GM18870 (cell line): Measurements from ENCODE around the gene ART4.
A peak's percentile ranks its signal among the peaks of the same experiment; 100 is the strongest.

Experiments used
- ATAC-seq: cut with Tn5 transposase; IDR thresholded peaks from one replicate; pipeline ENCODE4 v1.9.1; 2021; ENCODE audit warnings: moderate library complexity; ENCODE audit not compliant: unreplicated experiment

ART4 gene

GRCh38 chr12:14811486-14811885 is 31.8 kb downstream of the ART4 start:
- ATAC-seq: no peak

GRCh38 chr12:14810953-14811483 is 32.3 kb downstream of the ART4 start:
- ATAC-seq: no peak

- ATAC-seq: no peak
Measured at GRCh38 chr12:14810167-14810952, 33.0 kb downstream of the ART4 start.

GRCh38 chr12:14803830-14804160 is 39.5 kb downstream of the ART4 start:
- ATAC-seq: peak; percentile 24

- peak; percentile 100 for ATAC-seq
Measured at GRCh38 chr12:14803011-14803829, 40.1 kb downstream of the ART4 start, which contains the start of the genes C12orf60 and WBP11. Gene C12orf60, plus strand, starts transcription at chr12:14803670. Its CDS starts 19,266 bp downstream, at chr12:14822936. Gene WBP11, minus strand, starts transcription at chr12:14803478. Its CDS starts 2,095 bp downstream, at chr12:14801383.

GRCh38 chr12:14802721-14803010 is 40.7 kb downstream of the ART4 start:
- no peak for ATAC-seq

- ATAC-seq: no peak
Measured at GRCh38 chr12:14802247-14802646, 41.1 kb downstream of the ART4 start.

GRCh38 chr12:14795028-14795448 is 48.3 kb downstream of the ART4 start:
- ATAC-seq: no peak

GRCh38 chr12:14785568-14785967 is 57.8 kb downstream of the ART4 start:
- ATAC-seq: no peak

- no peak for ATAC-seq
Measured at GRCh38 chr12:14784471-14784870, 58.9 kb downstream of the ART4 start.

GRCh38 chr12:14782756-14783155 is 60.6 kb downstream of the ART4 start:
- no peak for ATAC-seq

- ATAC-seq: no peak
Measured at GRCh38 chr12:14781563-14781962, 61.8 kb downstream of the ART4 start.

GRCh38 chr12:14780859-14781258 is 62.5 kb downstream of the ART4 start:
- no peak for ATAC-seq

GRCh38 chr12:14779834-14780233 is 63.5 kb downstream of the ART4 start:
- ATAC-seq: no peak

GRCh38 chr12:14777271-14777670 is 66.1 kb downstream of the ART4 start:
- no peak for ATAC-seq

GRCh38 chr12:14776236-14776961 is 66.9 kb downstream of the ART4 start:
- ATAC-seq: no peak

- no peak for ATAC-seq
Measured at GRCh38 chr12:14775636-14775980, 67.7 kb downstream of the ART4 start.
